Suppressor macrophage treated with lipopolysaccharide for 1 hour (primary cell): ENCODE data around the gene SLC35G1.

Experiments
- DNase-seq, 3 donors: peaks; one replicate each; pipeline ENCODE4 v3.0.0-alpha.2; 2020 to 2022

The SLC35G1 gene

GRCh38 chr10:93893646-93894515 lies at the start of gene SLC35G1:
Gene SLC35G1 (plus strand): TSS chr10:93893978. CDS start chr10:93894034, 56 bp downstream.
- peak; percentile 79 to 90 (median 83) for DNase-seq

- no peak for DNase-seq
Measured at GRCh38 chr10:93844979-93845626, 48.7 kb upstream of the SLC35G1 start.

- no peak for DNase-seq
Measured at GRCh38 chr10:93849593-93849992, 44.2 kb upstream of the SLC35G1 start.

GRCh38 chr10:93850031-93851015 lies 43.5 kb upstream of the SLC35G1 start:
- no peak for DNase-seq

GRCh38 chr10:93851169-93851568 lies 42.6 kb upstream of the SLC35G1 start:
- DNase-seq, result no peak

GRCh38 chr10:93852476-93853095 lies 41.2 kb upstream of the SLC35G1 start:
- no peak for DNase-seq

- DNase-seq, result no peak
Measured at GRCh38 chr10:93854975-93855374, 38.8 kb upstream of the SLC35G1 start.

GRCh38 chr10:93856349-93857145 lies 37.2 kb upstream of the SLC35G1 start:
- DNase-seq, result no peak

GRCh38 chr10:93859049-93859655 lies 34.6 kb upstream of the SLC35G1 start:
- peak in 2 of 3 donors; percentile 8 to 21 for DNase-seq

GRCh38 chr10:93861825-93862224 lies 32.0 kb upstream of the SLC35G1 start:
- DNase-seq, result no peak

- DNase-seq, result no peak
Measured at GRCh38 chr10:93865794-93866425, 27.9 kb upstream of the SLC35G1 start.

GRCh38 chr10:93867525-93867924 lies 26.3 kb upstream of the SLC35G1 start:
- peak; percentile 44 to 60 (median 54) for DNase-seq

- DNase-seq, result no peak
Measured at GRCh38 chr10:93871671-93872204, 22.0 kb upstream of the SLC35G1 start.

GRCh38 chr10:93872375-93873158 lies 21.2 kb upstream of the SLC35G1 start:
- no peak for DNase-seq

- peak in 1 of 3 donors; percentile 29 for DNase-seq
Measured at GRCh38 chr10:93873420-93874115, 20.2 kb upstream of the SLC35G1 start.

GRCh38 chr10:93874309-93875031 lies 19.3 kb upstream of the SLC35G1 start:
- no peak for DNase-seq

GRCh38 chr10:93875032-93875358 lies 18.8 kb upstream of the SLC35G1 start:
- no peak for DNase-seq

GRCh38 chr10:93876381-93876780 lies 17.4 kb upstream of the SLC35G1 start:
- peak; percentile 43 to 79 (median 56) for DNase-seq
